Measurements from ENCODE around the gene RPS15.

- TF ChIP-seq CTCF (IDR thresholded peaks at IDR 0.05; ENCODE audit: low read depth, low read length) (no peak), EZH2phosphoT487 (IDR thresholded peaks at IDR 0.05; ENCODE audit: low read depth) (no peak)
Measured at GRCh38 chr19:1486720-1487575, 48.8 kb downstream of the RPS15 start.
